Hepatocyte (in vitro differentiated cells): ENCODE results near the gene PCID2. TPM values are rescaled to one million over a fixed set of nuclear protein-coding genes. Genes with fewer than 3 reads are reported as not detected.

ENCODE experiments used
- DNase-seq: peaks from one replicate; pipeline ENCODE4 v3.0.0-alpha.2; 2016; ENCODE audit warnings: low spot score
- H2AFZ ChIP-seq: fragments of 200-600 bp; sonication (generic); 2 replicates; pipeline ENCODE4 v1.6.0; 2016; ENCODE audit warnings: antibody characterized with exemption, mild to moderate bottlenecking
- H3K27ac ChIP-seq: fragments of 200-600 bp; sonication (generic); 2 replicates; pipeline ENCODE4 v1.5.1; 2016; ENCODE audit warnings: mild to moderate bottlenecking
- H3K27me3 ChIP-seq: fragments of 200-600 bp; sonication (generic); 2 replicates; pipeline ENCODE4 v1.6.1; 2016
- H3K36me3 ChIP-seq: fragments of 200-600 bp; sonication (generic); replicated peaks from 2 replicates; pipeline ENCODE4 v1.5.1; 2016; ENCODE audit warnings: low read depth; ENCODE audit not compliant: insufficient read depth
- H3K4me1 ChIP-seq: fragments of 200-600 bp; sonication (generic); 2 replicates; pipeline ENCODE4 v1.5.1; 2016; ENCODE audit warnings: mild to moderate bottlenecking, moderate library complexity; ENCODE audit not compliant: insufficient read depth
- H3K4me2 ChIP-seq: fragments of 200-600 bp; sonication (generic); 2 replicates; pipeline ENCODE4 v1.6.0; 2016
- H3K4me3 ChIP-seq: fragments of 200-600 bp; sonication (generic); 2 replicates; pipeline ENCODE4 v1.5.1; 2016; ENCODE audit warnings: mild to moderate bottlenecking
- H3K79me2 ChIP-seq: fragments of 200-600 bp; sonication (generic); 2 replicates; pipeline ENCODE4 v1.6.0; 2017; ENCODE audit warnings: mild to moderate bottlenecking
- H3K9me2 ChIP-seq: fragments of 200-600 bp; sonication (generic); replicated peaks from 2 replicates; pipeline ENCODE4 v1.6.0; 2017; ENCODE audit warnings: mild to moderate bottlenecking; ENCODE audit not compliant: insufficient read depth
- H3K9me3 ChIP-seq: fragments of 200-600 bp; sonication (generic); 2 replicates; pipeline ENCODE4 v1.5.1; 2016; ENCODE audit warnings: low read depth, mild to moderate bottlenecking
- H4K20me1 ChIP-seq: fragments of 200-600 bp; sonication (generic); 2 replicates; pipeline ENCODE4 v1.6.0; 2016; ENCODE audit warnings: mild to moderate bottlenecking; ENCODE audit not compliant: insufficient read depth, poor library complexity, severe bottlenecking
- CTCF ChIP-seq: fragments of 200-600 bp; sonication (generic); IDR thresholded peaks from 2 replicates; pipeline ENCODE4 v1.5.1; 2016; ENCODE audit warnings: antibody characterized with exemption, mild to moderate bottlenecking; ENCODE audit not compliant: poor library complexity
- EZH2 ChIP-seq: fragments of 200-600 bp; sonication (generic); IDR thresholded peaks from 2 replicates; pipeline ENCODE4 v1.6.1; 2016; ENCODE audit warnings: antibody characterized with exemption, mild to moderate bottlenecking, borderline replicate concordance
- EZH2phosphoT487 ChIP-seq: fragments of 200-600 bp; sonication (generic); IDR thresholded peaks from one replicate; pipeline ENCODE4 v1.6.1; 2018; ENCODE audit warnings: antibody characterized with exemption, mild to moderate bottlenecking, low read depth, moderate library complexity; ENCODE audit not compliant: unreplicated experiment, severe bottlenecking
- WGBS: methylation state at CpG from one replicate; pipeline ENCODE4 v1.1.6; 2016; ENCODE audit warnings: low lambda C conversion rate; ENCODE audit errors: missing lambda C conversion rate; 5-methylcytosine and 5-hydroxymethylcytosine counted together
- polyA plus RNA-seq: library from polyadenylated mRNA; unstranded; fragments of >200 nt; fragmentation: Nextera tagmentation; extraction: Ambion mirVana; gene quantifications from 2 replicates; pipeline ENCODE4 v1.2.1, GENCODE V29; 2016
- total RNA-seq: library from RNA; depleted of rRNA; stranded (reverse); fragments of >200 nt; gene quantifications from 2 replicates; pipeline ENCODE4 v1.2.3, GENCODE V29; 2014

The PCID2 gene
- total and polyA plus RNA-seq, 2 experiments from 2014 or later: 47.5 to 55.4 TPM

GRCh38 chr13:113226873-113227450, 18.5 kb upstream of the PCID2 start:
- peaks cover 50% of the 10 kb centered on the region for H3K79me2 ChIP-seq
- no peaks in the 10 kb centered on the region for H3K27me3 ChIP-seq
- H3K4me1 ChIP-seq: no peaks in the 10 kb centered on the region
- no peak overlapping the region for H2AFZ ChIP-seq
- no peak overlapping the region for H3K27ac ChIP-seq
- TF ChIP-seq EZH2: no peak
- no peak for TF ChIP-seq EZH2phosphoT487
- no peak for TF ChIP-seq CTCF
- DNase-seq: no peak
- no peak overlapping the region for H3K4me2 ChIP-seq
- no peaks in the 10 kb centered on the region for H3K9me2 ChIP-seq
- H3K9me3 ChIP-seq: no peaks in the 10 kb centered on the region
- no peak overlapping the region for H3K4me3 ChIP-seq
- no peaks in the 10 kb centered on the region for H3K36me3 ChIP-seq
- 85% methylated on average over 7 of the region's 7 CpGs for WGBS
- H4K20me1 ChIP-seq: peaks cover 3% of the 10 kb centered on the region

GRCh38 chr13:113225515-113225914, 17.0 kb upstream of the PCID2 start:
- Histone ChIP-seq H3K79me2 (peaks cover 64% of the 10 kb centered on the region), H3K9me3 (no peaks in the 10 kb centered on the region), H4K20me1 (peaks cover 14% of the 10 kb centered on the region), H2AFZ (no peak overlapping the region), H3K27ac (no peak overlapping the region), H3K36me3 (no peaks in the 10 kb centered on the region), H3K9me2 (no peaks in the 10 kb centered on the region), H3K4me1 (no peaks in the 10 kb centered on the region), H3K4me2 (no peak overlapping the region), H3K27me3 (no peaks in the 10 kb centered on the region), H3K4me3 (no peak overlapping the region)
- no peak for DNase-seq
- no peak for TF ChIP-seq EZH2phosphoT487
- no peak for TF ChIP-seq EZH2
- TF ChIP-seq CTCF: no peak
- 96% methylated on average over 7 of the region's 7 CpGs for WGBS

GRCh38 chr13:113224486-113224885, 16.0 kb upstream of the PCID2 start:
- DNase-seq: no peak
- H3K79me2 ChIP-seq: peaks cover 73% of the 10 kb centered on the region
- no peaks in the 10 kb centered on the region for H3K36me3 ChIP-seq
- no peak overlapping the region for H3K4me3 ChIP-seq
- H3K4me1 ChIP-seq: peaks cover 7% of the 10 kb centered on the region
- TF ChIP-seq EZH2phosphoT487: no peak
- no peak for TF ChIP-seq EZH2
- TF ChIP-seq CTCF: no peak
- no peak overlapping the region for H3K4me2 ChIP-seq
- H3K9me3 ChIP-seq: no peaks in the 10 kb centered on the region
- H4K20me1 ChIP-seq: peaks cover 22% of the 10 kb centered on the region
- no peaks in the 10 kb centered on the region for H3K27me3 ChIP-seq
- 85% methylated on average over 10 of the region's 10 CpGs for WGBS
- H3K9me2 ChIP-seq: no peaks in the 10 kb centered on the region
- no peak overlapping the region for H3K27ac ChIP-seq
- H2AFZ ChIP-seq: no peak overlapping the region

GRCh38 chr13:113223070-113223469, 14.6 kb upstream of the PCID2 start:
- H3K79me2 ChIP-seq: peaks cover 84% of the 10 kb centered on the region
- H3K27ac ChIP-seq: no peak overlapping the region
- no peak overlapping the region for H2AFZ ChIP-seq
- no peak overlapping the region for H3K4me2 ChIP-seq
- no peaks in the 10 kb centered on the region for H3K9me3 ChIP-seq
- H3K36me3 ChIP-seq: no peaks in the 10 kb centered on the region
- WGBS: 98% methylated on average over 7 of the region's 7 CpGs
- no peaks in the 10 kb centered on the region for H3K9me2 ChIP-seq
- TF ChIP-seq EZH2 (no peak), EZH2phosphoT487 (no peak), CTCF (no peak)
- H3K27me3 ChIP-seq: no peaks in the 10 kb centered on the region
- peaks cover 35% of the 10 kb centered on the region for H4K20me1 ChIP-seq
- H3K4me1 ChIP-seq: peaks cover 10% of the 10 kb centered on the region
- no peak overlapping the region for H3K4me3 ChIP-seq
- no peak for DNase-seq
